GM10266 (cell line): ENCODE measurements around the gene UTP20.

Source experiments
- DNase-seq: peaks from one replicate; pipeline ENCODE4 v3.0.0; 2012; ENCODE audit errors: extremely low spot score
- TF ChIP-seq, protein P1 (sequence below): IDR thresholded peaks from 2 replicates; pipeline ENCODE4 v1.5.1; 2012; ENCODE audit warnings: mild to moderate bottlenecking, low read depth; ENCODE audit not compliant: control insufficient read depth, insufficient read depth; ENCODE audit errors: missing control alignments

UTP20 gene

GRCh38 chr12:101243616-101244015 is 36.3 kb upstream of the UTP20 start:
- TF ChIP-seq, protein P1, sequence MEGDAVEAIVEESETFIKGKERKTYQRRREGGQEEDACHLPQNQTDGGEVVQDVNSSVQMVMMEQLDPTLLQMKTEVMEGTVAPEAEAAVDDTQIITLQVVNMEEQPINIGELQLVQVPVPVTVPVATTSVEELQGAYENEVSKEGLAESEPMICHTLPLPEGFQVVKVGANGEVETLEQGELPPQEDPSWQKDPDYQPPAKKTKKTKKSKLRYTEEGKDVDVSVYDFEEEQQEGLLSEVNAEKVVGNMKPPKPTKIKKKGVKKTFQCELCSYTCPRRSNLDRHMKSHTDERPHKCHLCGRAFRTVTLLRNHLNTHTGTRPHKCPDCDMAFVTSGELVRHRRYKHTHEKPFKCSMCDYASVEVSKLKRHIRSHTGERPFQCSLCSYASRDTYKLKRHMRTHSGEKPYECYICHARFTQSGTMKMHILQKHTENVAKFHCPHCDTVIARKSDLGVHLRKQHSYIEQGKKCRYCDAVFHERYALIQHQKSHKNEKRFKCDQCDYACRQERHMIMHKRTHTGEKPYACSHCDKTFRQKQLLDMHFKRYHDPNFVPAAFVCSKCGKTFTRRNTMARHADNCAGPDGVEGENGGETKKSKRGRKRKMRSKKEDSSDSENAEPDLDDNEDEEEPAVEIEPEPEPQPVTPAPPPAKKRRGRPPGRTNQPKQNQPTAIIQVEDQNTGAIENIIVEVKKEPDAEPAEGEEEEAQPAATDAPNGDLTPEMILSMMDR: no peak
- no peak for DNase-seq

GRCh38 chr12:101256266-101256665 is 23.6 kb upstream of the UTP20 start:
- no peak for DNase-seq
- TF ChIP-seq, protein P1: no peak

- no peak for DNase-seq
- TF ChIP-seq, protein P1: no peak
Observed at GRCh38 chr12:101257357-101257756, 22.5 kb upstream of the UTP20 start.

- TF ChIP-seq, protein P1: no peak
- no peak for DNase-seq
Observed at GRCh38 chr12:101267111-101267510, 12.8 kb upstream of the UTP20 start.

DNA sequence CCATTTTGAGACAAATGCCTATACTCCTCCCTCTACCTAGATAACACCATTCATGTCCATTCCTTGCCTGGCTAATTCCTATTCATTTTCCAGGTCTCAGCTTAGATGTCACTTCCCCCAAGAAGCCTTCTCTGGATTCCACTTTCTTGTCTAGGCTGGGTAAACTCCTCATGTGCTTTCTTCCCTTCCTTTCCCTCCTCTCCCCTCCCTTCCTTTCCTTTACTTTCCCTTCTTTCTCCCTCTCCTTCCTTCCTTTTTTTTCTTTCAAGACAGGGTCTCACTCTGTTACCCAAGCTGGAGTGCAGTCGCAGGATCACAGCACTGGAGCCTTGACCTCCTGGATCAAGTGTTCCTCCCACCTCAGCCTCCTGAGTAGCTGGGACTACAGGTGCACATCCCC is 3.5 kb upstream of the UTP20 start:
- TF ChIP-seq, protein P1: no peak
- DNase-seq: no peak

DNA sequence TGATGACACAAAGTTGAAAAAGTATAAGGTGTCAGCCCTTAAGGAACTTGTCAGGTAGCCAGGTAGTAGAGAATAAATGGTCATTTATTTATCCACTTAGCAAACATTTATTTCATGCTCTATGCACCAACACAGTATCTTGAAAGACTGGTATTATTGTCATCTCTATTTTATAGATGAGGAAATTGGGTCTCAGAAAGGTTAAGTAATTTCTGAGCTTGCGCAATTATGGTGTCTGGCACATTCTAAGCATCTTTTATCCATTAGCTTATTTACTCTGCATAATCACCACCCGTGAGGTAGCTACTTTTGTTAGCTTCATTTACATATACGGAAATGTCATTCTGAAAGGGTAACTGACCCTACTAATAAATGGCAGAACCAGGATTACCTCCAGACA is 2.5 kb upstream of the UTP20 start:
- no peak for DNase-seq
- TF ChIP-seq, protein P1: no peak

- TF ChIP-seq, protein P1: no peak
- no peak for DNase-seq
Observed at GRCh38 chr12:101287357-101287756, 7.5 kb downstream of the UTP20 start.

DNA sequence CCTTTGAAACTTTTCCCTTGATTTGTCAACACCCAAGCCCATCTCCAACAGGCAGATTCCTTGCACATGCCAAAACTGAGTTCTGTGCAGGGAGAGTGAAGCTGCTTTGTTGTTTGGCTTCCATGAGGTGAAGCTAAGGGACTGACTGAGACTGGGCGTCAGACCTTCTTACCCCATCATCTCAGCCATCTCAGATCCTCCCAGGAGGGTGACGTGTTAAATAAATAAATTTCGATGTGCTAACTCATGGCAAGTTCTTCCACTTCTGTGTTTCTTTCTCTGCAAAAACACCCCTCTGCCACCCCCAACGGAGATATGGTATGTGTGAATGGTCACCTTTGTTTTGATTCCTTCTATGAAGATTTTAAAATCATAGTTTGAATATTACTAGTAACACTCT is 17.8 kb downstream of the UTP20 start:
- DNase-seq: no peak
- TF ChIP-seq, protein P1: no peak
